MCF 10A (cell line): ENCODE results near the gene RPS6KA1. TPM values are rescaled to one million over a fixed set of nuclear protein-coding genes. Genes with fewer than 3 reads are reported as not detected.
A peak's percentile ranks its signal among the peaks of the same experiment; 100 is the strongest.

Experiments used
- BruUV-seq: library from RNA; stranded (reverse); fragments of 400-500 nt; replicated peaks from 2 replicates; lab custom pipeline; 2021; lab: Mats Ljungman, UMichigan
- CTCF ChIA-PET: fragments of 300-600 bp; sonication (Branson Sonifier 250); formaldehyde crosslinking; extraction: SDS; loops from one replicate; lab custom pipeline; 2021; ENCODE audit warnings: antibody characterized with exemption, inconsistent platforms; lab: Yijun Ruan, JAX
- POLR2A ChIA-PET: fragments of 300-600, 350-650 bp; sonication (Branson Sonifier 250); formaldehyde crosslinking; extraction: SDS; loops from one replicate; lab custom pipeline; 2020; ENCODE audit warnings: antibody characterized with exemption, inconsistent platforms; lab: Yijun Ruan, JAX
- DNase-seq: peaks from one replicate; pipeline ENCODE4 v3.0.0-alpha.2; 2018; ENCODE audit not compliant: unreplicated experiment
- H3K27ac Mint-ChIP-seq: one replicate; pipeline ENCODE4 v1.8.0; 2022; ENCODE audit warnings: mild to moderate bottlenecking, low read depth, mixed read lengths; ENCODE audit not compliant: unreplicated experiment
- H3K27me3 Mint-ChIP-seq: one replicate; pipeline ENCODE4 v1.8.0; 2022; ENCODE audit warnings: mixed read lengths; ENCODE audit not compliant: insufficient read depth, unreplicated experiment
- H3K36me3 Mint-ChIP-seq: one replicate; pipeline ENCODE4 v1.8.0; 2022; ENCODE audit warnings: mild to moderate bottlenecking, moderate library complexity, mixed read lengths; ENCODE audit not compliant: insufficient read depth, unreplicated experiment
- H3K4me1 Mint-ChIP-seq: one replicate; pipeline ENCODE4 v1.8.0; 2022; ENCODE audit warnings: mixed read lengths; ENCODE audit not compliant: insufficient read depth, unreplicated experiment
- H3K4me3 Mint-ChIP-seq: one replicate; pipeline ENCODE4 v1.8.0; 2022; ENCODE audit warnings: mild to moderate bottlenecking, moderate library complexity, mixed read lengths; ENCODE audit not compliant: unreplicated experiment
- H3K9me3 Mint-ChIP-seq: one replicate; pipeline ENCODE4 v1.8.0; 2022; ENCODE audit warnings: mixed read lengths; ENCODE audit not compliant: unreplicated experiment
- CTCF ChIP-seq: fragments of 200-600 bp; IDR thresholded peaks from one replicate; pipeline ENCODE4 v1.8.0; 2022; ENCODE audit warnings: antibody characterized with exemption, mild to moderate bottlenecking; ENCODE audit not compliant: unreplicated experiment
- intact Hi-C: fragments of 100-400 bp; cut with micrococcal nuclease; formaldehyde crosslinking; loops from 2 replicates; pipeline ENCODE4 v1.14.1; 2022
- total RNA-seq: library from RNA; stranded (reverse); gene quantifications from 2 replicates; pipeline ENCODE4 v1.2.3, GENCODE V29; 2022

Gene RPS6KA1
- total RNA-seq, 1 experiment from 2014 or later: 43.9 TPM

- peaks cover 11% of the 10 kb centered on the region for H3K36me3 Mint-ChIP-seq
- peak overlapping the region; percentile 90 for H3K27ac Mint-ChIP-seq
- ChIA-PET POLR2A (interaction anchor here (0.6 to 6.1 kb wide), 16 partner anchors 8 to 468 kb away, joined by 3 to 282 read pairs (median 7); partner anchors contain the start of genes DHDDS, GPATCH3, HMGN2 and PIGV), CTCF (interaction anchor here (0.5 to 3.8 kb wide), 10 partner anchors 8 to 920 kb away, joined by 3 to 75 read pairs (median 4); no protein-coding TSS in a partner anchor)
- no peaks in the 10 kb centered on the region for H3K9me3 Mint-ChIP-seq
- peaks cover 15% of the 10 kb centered on the region for H3K4me1 Mint-ChIP-seq
- no peak for TF ChIP-seq CTCF
- no peaks in the 10 kb centered on the region for H3K27me3 Mint-ChIP-seq
- peak; percentile 47 for DNase-seq
- BruUV-seq: no TSS peak
- intact Hi-C loops: loop anchor here (2.0 kb wide), 1 partner anchor 58 kb away; the partner anchor contains the start of gene HMGN2
- H3K4me3 Mint-ChIP-seq: peak overlapping the region; percentile 89
Observed at GRCh38 chr1:26530410-26530894, 891 bp downstream of the RPS6KA1 start.

GRCh38 chr1:26530895-26531598, 1.5 kb downstream of the RPS6KA1 start:
- H3K36me3 Mint-ChIP-seq: peaks cover 11% of the 10 kb centered on the region
- peak overlapping the region; percentile 89 for H3K4me3 Mint-ChIP-seq
- H3K27me3 Mint-ChIP-seq: no peaks in the 10 kb centered on the region
- peak; percentile 97 for DNase-seq
- intact Hi-C loops: loop anchor here (1.0 to 2.0 kb wide), 2 partner anchors 31 to 58 kb away; partner anchors contain the start of gene HMGN2
- peak overlapping the region; percentile 90 for H3K27ac Mint-ChIP-seq
- ChIA-PET POLR2A (interaction anchor here (0.6 to 6.1 kb wide), 22 partner anchors 10 to 1762 kb away, joined by 3 to 282 read pairs (median 4); partner anchors contain the start of genes DHDDS, HMGN2, PIGV and SFN), CTCF (interaction anchor here (0.5 to 3.8 kb wide), 11 partner anchors 9 to 920 kb away, joined by 3 to 75 read pairs (median 3); no protein-coding TSS in a partner anchor)
- peak; percentile 58 for TF ChIP-seq CTCF
- H3K9me3 Mint-ChIP-seq: no peaks in the 10 kb centered on the region
- no TSS peak for BruUV-seq
- peaks cover 15% of the 10 kb centered on the region for H3K4me1 Mint-ChIP-seq

GRCh38 chr1:26531651-26532131, 2.1 kb downstream of the RPS6KA1 start:
- TF ChIP-seq CTCF: no peak
- Mint-ChIP-seq H3K27me3 (no peaks in the 10 kb centered on the region), H3K36me3 (peaks cover 15% of the 10 kb centered on the region), H3K4me3 (peak overlapping the region; percentile 89), H3K27ac (peak overlapping the region; percentile 90), H3K9me3 (no peaks in the 10 kb centered on the region), H3K4me1 (peaks cover 15% of the 10 kb centered on the region)
- peak; percentile 53 for DNase-seq
- ChIA-PET CTCF (interaction anchor here (0.6 to 3.8 kb wide), 7 partner anchors 8 to 347 kb away, joined by 3 to 75 read pairs (median 3); no protein-coding TSS in a partner anchor), POLR2A (interaction anchor here (0.6 to 6.1 kb wide), 18 partner anchors 10 to 1761 kb away, joined by 3 to 282 read pairs (median 4); partner anchors contain the start of genes DHDDS, HMGN2 and PIGV)
- BruUV-seq: TSS peak; percentile 50
- intact Hi-C loops: loop anchor here (1.0 to 2.0 kb wide), 2 partner anchors 31 to 59 kb away; partner anchors contain the start of gene HMGN2
